ENCODE measurements around the gene BCL2.

DNA sequence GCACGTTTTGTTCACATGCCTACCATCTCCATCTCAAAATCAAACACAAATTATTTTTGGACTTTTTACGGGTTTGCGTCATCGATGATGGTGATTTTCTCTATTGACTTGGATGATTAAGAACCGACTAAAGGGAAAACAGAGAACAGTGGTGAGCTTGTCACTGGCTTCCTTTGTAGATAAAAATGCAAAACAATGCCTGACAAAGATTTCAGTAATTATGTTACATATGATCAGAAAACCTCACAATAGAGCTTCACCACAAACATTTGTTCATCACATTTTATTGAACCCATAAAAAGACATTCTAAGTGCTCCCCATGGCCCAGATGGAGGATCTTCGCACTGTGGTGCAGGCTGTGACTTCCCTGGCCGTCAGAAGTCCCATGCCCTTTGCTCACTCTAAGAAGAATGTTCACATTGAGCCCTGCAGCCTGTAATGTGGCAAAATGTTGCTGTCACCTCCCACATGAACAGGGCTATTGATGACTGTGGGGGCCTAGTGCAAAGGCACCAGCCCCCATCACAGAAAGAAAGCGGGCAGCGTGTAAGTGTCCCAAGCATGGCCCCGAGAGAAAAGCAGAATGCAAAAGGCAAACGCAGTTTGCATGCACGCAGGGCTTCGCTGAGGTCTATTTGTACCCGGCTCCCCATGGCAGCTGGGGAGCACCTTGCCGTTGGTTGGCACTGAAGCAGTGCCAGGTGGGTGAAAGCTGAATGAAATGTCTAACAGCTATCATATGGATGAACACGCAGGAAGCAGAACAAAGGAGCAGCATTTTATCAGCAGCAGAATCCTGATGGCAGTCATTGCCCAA, 60.6 kb downstream of the BCL2 start:
- TF ChIP-seq, protein P1, sequence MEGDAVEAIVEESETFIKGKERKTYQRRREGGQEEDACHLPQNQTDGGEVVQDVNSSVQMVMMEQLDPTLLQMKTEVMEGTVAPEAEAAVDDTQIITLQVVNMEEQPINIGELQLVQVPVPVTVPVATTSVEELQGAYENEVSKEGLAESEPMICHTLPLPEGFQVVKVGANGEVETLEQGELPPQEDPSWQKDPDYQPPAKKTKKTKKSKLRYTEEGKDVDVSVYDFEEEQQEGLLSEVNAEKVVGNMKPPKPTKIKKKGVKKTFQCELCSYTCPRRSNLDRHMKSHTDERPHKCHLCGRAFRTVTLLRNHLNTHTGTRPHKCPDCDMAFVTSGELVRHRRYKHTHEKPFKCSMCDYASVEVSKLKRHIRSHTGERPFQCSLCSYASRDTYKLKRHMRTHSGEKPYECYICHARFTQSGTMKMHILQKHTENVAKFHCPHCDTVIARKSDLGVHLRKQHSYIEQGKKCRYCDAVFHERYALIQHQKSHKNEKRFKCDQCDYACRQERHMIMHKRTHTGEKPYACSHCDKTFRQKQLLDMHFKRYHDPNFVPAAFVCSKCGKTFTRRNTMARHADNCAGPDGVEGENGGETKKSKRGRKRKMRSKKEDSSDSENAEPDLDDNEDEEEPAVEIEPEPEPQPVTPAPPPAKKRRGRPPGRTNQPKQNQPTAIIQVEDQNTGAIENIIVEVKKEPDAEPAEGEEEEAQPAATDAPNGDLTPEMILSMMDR (IDR thresholded peaks at IDR 0.05), result no peak
- TF ChIP-seq, protein P2, sequence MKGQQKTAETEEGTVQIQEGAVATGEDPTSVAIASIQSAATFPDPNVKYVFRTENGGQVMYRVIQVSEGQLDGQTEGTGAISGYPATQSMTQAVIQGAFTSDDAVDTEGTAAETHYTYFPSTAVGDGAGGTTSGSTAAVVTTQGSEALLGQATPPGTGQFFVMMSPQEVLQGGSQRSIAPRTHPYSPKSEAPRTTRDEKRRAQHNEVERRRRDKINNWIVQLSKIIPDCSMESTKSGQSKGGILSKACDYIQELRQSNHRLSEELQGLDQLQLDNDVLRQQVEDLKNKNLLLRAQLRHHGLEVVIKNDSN (IDR thresholded peaks at IDR 0.05; ENCODE audit: borderline replicate concordance, low read depth), result no peak
- TF ChIP-seq, protein P3, sequence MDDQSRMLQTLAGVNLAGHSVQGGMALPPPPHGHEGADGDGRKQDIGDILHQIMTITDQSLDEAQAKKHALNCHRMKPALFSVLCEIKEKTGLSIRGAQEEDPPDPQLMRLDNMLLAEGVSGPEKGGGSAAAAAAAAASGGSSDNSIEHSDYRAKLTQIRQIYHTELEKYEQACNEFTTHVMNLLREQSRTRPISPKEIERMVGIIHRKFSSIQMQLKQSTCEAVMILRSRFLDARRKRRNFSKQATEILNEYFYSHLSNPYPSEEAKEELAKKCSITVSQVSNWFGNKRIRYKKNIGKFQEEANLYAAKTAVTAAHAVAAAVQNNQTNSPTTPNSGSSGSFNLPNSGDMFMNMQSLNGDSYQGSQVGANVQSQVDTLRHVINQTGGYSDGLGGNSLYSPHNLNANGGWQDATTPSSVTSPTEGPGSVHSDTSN (IDR thresholded peaks at IDR 0.05), result no peak
- no peak for TF ChIP-seq ELF1 (IDR thresholded peaks at IDR 0.05)
- TF ChIP-seq POLR2AphosphoS5 (IDR thresholded peaks at IDR 0.05; ENCODE audit: low read depth, low read length), result no peak
- TF ChIP-seq TAF1 (IDR thresholded peaks at IDR 0.05; ENCODE audit: borderline replicate concordance, low read depth, low read length), result no peak
- TF ChIP-seq YY1 (IDR thresholded peaks at IDR 0.05; ENCODE audit: low read depth), result no peak
- no peak for TF ChIP-seq TEAD4 (IDR thresholded peaks at IDR 0.05; ENCODE audit: borderline replicate concordance, insufficient read depth)
- TF ChIP-seq, protein P4, sequence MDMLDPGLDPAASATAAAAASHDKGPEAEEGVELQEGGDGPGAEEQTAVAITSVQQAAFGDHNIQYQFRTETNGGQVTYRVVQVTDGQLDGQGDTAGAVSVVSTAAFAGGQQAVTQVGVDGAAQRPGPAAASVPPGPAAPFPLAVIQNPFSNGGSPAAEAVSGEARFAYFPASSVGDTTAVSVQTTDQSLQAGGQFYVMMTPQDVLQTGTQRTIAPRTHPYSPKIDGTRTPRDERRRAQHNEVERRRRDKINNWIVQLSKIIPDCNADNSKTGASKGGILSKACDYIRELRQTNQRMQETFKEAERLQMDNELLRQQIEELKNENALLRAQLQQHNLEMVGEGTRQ (IDR thresholded peaks at IDR 0.05; ENCODE audit: borderline replicate concordance, low read depth, low read length), result no peak

Data from SK-N-SH (cell line).